Astrocyte (in vitro differentiated cells and primary cell): ENCODE measurements around the gene ATRIP.

Experiments used
- EZH2 ChIP-seq: IDR thresholded peaks from 2 replicates; pipeline ENCODE4 v1.6.1; 2012; ENCODE audit warnings: mild to moderate bottlenecking, low read length, inconsistent platforms; ENCODE audit not compliant: insufficient read depth
- TF ChIP-seq, protein P1 (sequence below): IDR thresholded peaks from 2 replicates; pipeline ENCODE4 v1.5.1; 2011; ENCODE audit warnings: low read depth, mild to moderate bottlenecking, inconsistent platforms, low read length, moderate library complexity; ENCODE audit not compliant: insufficient read depth

DNA sequence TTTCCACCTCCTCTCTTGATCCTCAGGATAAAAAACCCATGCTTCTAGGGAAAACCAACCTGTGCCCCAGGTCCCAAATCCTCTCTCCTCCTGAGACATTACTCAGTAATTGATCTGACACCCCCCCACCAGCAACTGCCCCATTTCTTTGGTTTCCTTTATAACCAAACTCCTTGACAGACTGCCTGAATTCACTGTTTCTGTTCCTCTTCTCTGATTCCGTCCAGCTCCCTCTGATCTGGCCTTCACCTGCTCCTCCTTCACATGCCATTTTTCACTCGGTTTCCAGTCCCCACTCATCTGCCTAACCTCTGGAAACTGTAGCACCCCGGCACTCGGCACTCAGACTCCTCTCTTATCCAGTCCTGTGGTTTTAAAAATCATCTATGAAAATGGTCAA, 8.7 kb upstream of the ATRIP start:
- TF ChIP-seq, protein P1, sequence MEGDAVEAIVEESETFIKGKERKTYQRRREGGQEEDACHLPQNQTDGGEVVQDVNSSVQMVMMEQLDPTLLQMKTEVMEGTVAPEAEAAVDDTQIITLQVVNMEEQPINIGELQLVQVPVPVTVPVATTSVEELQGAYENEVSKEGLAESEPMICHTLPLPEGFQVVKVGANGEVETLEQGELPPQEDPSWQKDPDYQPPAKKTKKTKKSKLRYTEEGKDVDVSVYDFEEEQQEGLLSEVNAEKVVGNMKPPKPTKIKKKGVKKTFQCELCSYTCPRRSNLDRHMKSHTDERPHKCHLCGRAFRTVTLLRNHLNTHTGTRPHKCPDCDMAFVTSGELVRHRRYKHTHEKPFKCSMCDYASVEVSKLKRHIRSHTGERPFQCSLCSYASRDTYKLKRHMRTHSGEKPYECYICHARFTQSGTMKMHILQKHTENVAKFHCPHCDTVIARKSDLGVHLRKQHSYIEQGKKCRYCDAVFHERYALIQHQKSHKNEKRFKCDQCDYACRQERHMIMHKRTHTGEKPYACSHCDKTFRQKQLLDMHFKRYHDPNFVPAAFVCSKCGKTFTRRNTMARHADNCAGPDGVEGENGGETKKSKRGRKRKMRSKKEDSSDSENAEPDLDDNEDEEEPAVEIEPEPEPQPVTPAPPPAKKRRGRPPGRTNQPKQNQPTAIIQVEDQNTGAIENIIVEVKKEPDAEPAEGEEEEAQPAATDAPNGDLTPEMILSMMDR = no peak
- TF ChIP-seq EZH2 = no peak
